ENCODE results near the gene STXBP5.

Gene STXBP5

DNA sequence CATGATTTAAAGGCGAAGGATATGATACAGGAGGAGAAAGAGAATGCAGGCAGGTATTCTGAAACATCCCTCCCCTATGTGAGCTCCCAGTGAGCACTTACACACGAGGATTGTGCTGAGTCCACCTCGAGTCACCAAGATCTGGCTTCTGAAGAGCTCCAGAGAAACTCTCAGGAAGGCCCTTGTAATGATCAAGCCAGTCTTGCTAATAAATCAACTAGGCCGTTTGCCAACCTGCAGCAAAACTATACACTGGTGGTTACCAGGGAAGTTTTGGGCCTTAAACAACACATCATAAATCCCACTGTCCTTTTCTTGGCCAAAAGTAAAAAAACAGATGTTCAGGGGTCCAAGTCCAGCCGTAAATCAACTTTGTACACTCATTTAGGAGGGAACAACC is 79.2 kb downstream of the STXBP5 start:
- ChIA-PET CTCF (interaction anchor here (0.7 to 1.8 kb wide), 5 partner anchors 8 to 71 kb away, joined by 3 to 5 read pairs (median 3); no protein-coding TSS in a partner anchor), POLR2A (no interaction called here)
- H3K27ac ChIP-seq (ENCODE audit: extremely low read depth, low read depth, low read length): no peak overlapping the region
- H3K9me3 ChIP-seq (ENCODE audit: control insufficient read depth, insufficient read depth, low read depth, low read length): no peaks in the 10 kb centered on the region
- peaks cover 5% of the 10 kb centered on the region; the same call in 1 of the 2 replicates for H3K4me1 ChIP-seq (ENCODE audit: control insufficient read depth, insufficient read depth, low read length)
- TF ChIP-seq ZBTB7A (tag by site-specific recombination; IDR thresholded peaks at IDR 0.05; ENCODE audit: low read depth) (no peak), ZNF701 (tag by site-specific recombination; IDR thresholded peaks at IDR 0.05) (no peak), ZFP3 (tag by site-specific recombination; IDR thresholded peaks at IDR 0.05; ENCODE audit: low read depth) (no peak), ZNF221 (tag by site-specific recombination; IDR thresholded peaks at IDR 0.05; ENCODE audit: borderline replicate concordance) (no peak), ZNF202 (tag by site-specific recombination; IDR thresholded peaks at IDR 0.05; ENCODE audit: borderline replicate concordance) (no peak), TRIM28 (IDR thresholded peaks at IDR 0.05; ENCODE audit: borderline replicate concordance, low read length) (no peak), ZNF155 (tag by site-specific recombination; IDR thresholded peaks at IDR 0.05) (no peak), KLF7 (tag by site-specific recombination; IDR thresholded peaks at IDR 0.05; ENCODE audit: borderline replicate concordance) (no peak), YY1 (tag by site-specific recombination; IDR thresholded peaks at IDR 0.05) (no peak), WT1 (tag by site-specific recombination; IDR thresholded peaks at IDR 0.05) (no peak), KLF16 (tag by site-specific recombination; IDR thresholded peaks at IDR 0.05) (no peak)
- TF ChIP-seq, protein P1, sequence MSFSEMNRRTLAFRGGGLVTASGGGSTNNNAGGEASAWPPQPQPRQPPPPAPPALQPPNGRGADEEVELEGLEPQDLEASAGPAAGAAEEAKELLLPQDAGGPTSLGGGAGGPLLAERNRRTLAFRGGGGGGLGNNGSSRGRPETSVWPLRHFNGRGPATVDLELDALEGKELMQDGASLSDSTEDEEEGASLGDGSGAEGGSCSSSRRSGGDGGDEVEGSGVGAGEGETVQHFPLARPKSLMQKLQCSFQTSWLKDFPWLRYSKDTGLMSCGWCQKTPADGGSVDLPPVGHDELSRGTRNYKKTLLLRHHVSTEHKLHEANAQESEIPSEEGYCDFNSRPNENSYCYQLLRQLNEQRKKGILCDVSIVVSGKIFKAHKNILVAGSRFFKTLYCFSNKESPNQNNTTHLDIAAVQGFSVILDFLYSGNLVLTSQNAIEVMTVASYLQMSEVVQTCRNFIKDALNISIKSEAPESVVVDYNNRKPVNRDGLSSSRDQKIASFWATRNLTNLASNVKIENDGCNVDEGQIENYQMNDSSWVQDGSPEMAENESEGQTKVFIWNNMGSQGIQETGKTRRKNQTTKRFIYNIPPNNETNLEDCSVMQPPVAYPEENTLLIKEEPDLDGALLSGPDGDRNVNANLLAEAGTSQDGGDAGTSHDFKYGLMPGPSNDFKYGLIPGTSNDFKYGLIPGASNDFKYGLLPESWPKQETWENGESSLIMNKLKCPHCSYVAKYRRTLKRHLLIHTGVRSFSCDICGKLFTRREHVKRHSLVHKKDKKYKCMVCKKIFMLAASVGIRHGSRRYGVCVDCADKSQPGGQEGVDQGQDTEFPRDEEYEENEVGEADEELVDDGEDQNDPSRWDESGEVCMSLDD (tag by site-specific recombination; IDR thresholded peaks at IDR 0.05): no peak
- TF ChIP-seq, protein P2, sequence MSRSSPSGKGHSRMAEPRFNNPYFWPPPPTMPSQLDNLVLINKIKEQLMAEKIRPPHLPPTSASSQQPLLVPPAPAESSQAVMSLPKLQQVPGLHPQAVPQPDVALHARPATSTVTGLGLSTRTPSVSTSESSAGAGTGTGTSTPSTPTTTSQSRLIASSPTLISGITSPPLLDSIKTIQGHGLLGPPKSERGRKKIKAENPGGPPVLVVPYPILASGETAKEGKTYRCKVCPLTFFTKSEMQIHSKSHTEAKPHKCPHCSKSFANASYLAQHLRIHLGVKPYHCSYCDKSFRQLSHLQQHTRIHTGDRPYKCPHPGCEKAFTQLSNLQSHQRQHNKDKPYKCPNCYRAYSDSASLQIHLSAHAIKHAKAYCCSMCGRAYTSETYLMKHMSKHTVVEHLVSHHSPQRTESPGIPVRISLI (tag by site-specific recombination; IDR thresholded peaks at IDR 0.05): no peak
- TF ChIP-seq, protein P3, sequence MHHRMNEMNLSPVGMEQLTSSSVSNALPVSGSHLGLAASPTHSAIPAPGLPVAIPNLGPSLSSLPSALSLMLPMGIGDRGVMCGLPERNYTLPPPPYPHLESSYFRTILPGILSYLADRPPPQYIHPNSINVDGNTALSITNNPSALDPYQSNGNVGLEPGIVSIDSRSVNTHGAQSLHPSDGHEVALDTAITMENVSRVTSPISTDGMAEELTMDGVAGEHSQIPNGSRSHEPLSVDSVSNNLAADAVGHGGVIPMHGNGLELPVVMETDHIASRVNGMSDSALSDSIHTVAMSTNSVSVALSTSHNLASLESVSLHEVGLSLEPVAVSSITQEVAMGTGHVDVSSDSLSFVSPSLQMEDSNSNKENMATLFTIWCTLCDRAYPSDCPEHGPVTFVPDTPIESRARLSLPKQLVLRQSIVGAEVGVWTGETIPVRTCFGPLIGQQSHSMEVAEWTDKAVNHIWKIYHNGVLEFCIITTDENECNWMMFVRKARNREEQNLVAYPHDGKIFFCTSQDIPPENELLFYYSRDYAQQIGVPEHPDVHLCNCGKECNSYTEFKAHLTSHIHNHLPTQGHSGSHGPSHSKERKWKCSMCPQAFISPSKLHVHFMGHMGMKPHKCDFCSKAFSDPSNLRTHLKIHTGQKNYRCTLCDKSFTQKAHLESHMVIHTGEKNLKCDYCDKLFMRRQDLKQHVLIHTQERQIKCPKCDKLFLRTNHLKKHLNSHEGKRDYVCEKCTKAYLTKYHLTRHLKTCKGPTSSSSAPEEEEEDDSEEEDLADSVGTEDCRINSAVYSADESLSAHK (tag by site-specific recombination; IDR thresholded peaks at IDR 0.05): no peak
- TF ChIP-seq, protein P4, sequence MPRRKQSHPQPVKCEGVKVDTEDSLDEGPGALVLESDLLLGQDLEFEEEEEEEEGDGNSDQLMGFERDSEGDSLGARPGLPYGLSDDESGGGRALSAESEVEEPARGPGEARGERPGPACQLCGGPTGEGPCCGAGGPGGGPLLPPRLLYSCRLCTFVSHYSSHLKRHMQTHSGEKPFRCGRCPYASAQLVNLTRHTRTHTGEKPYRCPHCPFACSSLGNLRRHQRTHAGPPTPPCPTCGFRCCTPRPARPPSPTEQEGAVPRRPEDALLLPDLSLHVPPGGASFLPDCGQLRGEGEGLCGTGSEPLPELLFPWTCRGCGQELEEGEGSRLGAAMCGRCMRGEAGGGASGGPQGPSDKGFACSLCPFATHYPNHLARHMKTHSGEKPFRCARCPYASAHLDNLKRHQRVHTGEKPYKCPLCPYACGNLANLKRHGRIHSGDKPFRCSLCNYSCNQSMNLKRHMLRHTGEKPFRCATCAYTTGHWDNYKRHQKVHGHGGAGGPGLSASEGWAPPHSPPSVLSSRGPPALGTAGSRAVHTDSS (tag by site-specific recombination; IDR thresholded peaks at IDR 0.05): no peak
- TF ChIP-seq, protein P5, sequence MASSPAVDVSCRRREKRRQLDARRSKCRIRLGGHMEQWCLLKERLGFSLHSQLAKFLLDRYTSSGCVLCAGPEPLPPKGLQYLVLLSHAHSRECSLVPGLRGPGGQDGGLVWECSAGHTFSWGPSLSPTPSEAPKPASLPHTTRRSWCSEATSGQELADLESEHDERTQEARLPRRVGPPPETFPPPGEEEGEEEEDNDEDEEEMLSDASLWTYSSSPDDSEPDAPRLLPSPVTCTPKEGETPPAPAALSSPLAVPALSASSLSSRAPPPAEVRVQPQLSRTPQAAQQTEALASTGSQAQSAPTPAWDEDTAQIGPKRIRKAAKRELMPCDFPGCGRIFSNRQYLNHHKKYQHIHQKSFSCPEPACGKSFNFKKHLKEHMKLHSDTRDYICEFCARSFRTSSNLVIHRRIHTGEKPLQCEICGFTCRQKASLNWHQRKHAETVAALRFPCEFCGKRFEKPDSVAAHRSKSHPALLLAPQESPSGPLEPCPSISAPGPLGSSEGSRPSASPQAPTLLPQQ (tag by site-specific recombination; IDR thresholded peaks at IDR 0.05): no peak
- H3K4me3 ChIP-seq (ENCODE audit: low read depth, low read length): no peak overlapping the region
- peaks cover 2 to 15% of the 10 kb centered on the region in 2 experiments; a peak in 2 of 3 replicates for H3K36me3 ChIP-seq (ENCODE audit: control insufficient read depth in 2 of 2, insufficient read depth in 1 of 2, low read length in 2 of 2)

Data from HEK293 (cell line).